GM23338 (cell line): ENCODE results near the gene CFAP65. TPM values are rescaled to one million over a fixed set of nuclear protein-coding genes. Genes with fewer than 3 reads are reported as not detected.

Experiments used
- ATAC-seq: fragments of 200-7000 bp; cut with Tn5 transposase; 3 replicates; pipeline ENCODE4 v1.9.1; 2020
- DNase-seq: peaks from one replicate; pipeline ENCODE4 v3.0.0-alpha.2; 2015; ENCODE audit warnings: low spot score
- H2AFZ ChIP-seq: fragments of 200-600 bp; sonication (generic); 2 replicates; pipeline ENCODE4 v1.8.0; 2016; ENCODE audit warnings: antibody characterized with exemption, mild to moderate bottlenecking, moderate library complexity
- H3F3A ChIP-seq: fragments of 200-600 bp; sonication (generic); replicated peaks from 2 replicates; pipeline ENCODE4 v1.8.0; 2017; ENCODE audit warnings: antibody characterized with exemption, mixed run types, low read depth
- H3K27ac ChIP-seq: fragments of 200-600 bp; sonication (generic); 2 replicates; pipeline ENCODE4 v1.6.1; 2016; ENCODE audit warnings: low read depth
- H3K27me3 ChIP-seq: fragments of 200-600 bp; sonication (generic); 2 replicates; pipeline ENCODE4 v1.8.0; 2016; ENCODE audit warnings: mild to moderate bottlenecking, mixed run types, moderate library complexity; ENCODE audit not compliant: insufficient read depth
- H3K36me3 ChIP-seq: fragments of 200-600 bp; sonication (generic); 2 replicates; pipeline ENCODE4 v1.8.0; 2016; ENCODE audit warnings: mild to moderate bottlenecking; ENCODE audit not compliant: insufficient read depth
- H3K4me1 ChIP-seq: fragments of 200-600 bp; sonication (generic); 2 replicates; pipeline ENCODE4 v1.8.0; 2016; ENCODE audit warnings: mild to moderate bottlenecking, moderate library complexity; ENCODE audit not compliant: insufficient read depth
- H3K4me2 ChIP-seq: fragments of 200-600 bp; sonication (generic); 2 replicates; pipeline ENCODE4 v1.7.1; 2017; ENCODE audit warnings: mixed run types
- H3K4me3 ChIP-seq: fragments of 200-600 bp; sonication (generic); 2 replicates; pipeline ENCODE4 v1.6.1; 2016; ENCODE audit warnings: mixed run types
- H3K79me2 ChIP-seq: fragments of 200-600 bp; sonication (generic); replicated peaks from 2 replicates; pipeline ENCODE4 v1.8.0; 2017; ENCODE audit warnings: mild to moderate bottlenecking; ENCODE audit not compliant: insufficient read depth
- H3K9me2 ChIP-seq: fragments of 200-600 bp; sonication (generic); 2 replicates; pipeline ENCODE4 v1.8.0; 2017; ENCODE audit not compliant: insufficient read depth
- H4K20me1 ChIP-seq: fragments of 200-600 bp; sonication (generic); replicated peaks from 2 replicates; pipeline ENCODE4 v1.8.0; 2017; ENCODE audit warnings: mild to moderate bottlenecking; ENCODE audit not compliant: insufficient read depth
- H3K27ac Mint-ChIP-seq: 2 replicates; pipeline ENCODE4 v1.8.0; 2020; ENCODE audit warnings: inconsistent platforms, mild to moderate bottlenecking, moderate library complexity, mixed read lengths
- H3K27me3 Mint-ChIP-seq: 3 replicates; pipeline ENCODE4 v1.8.0; 2022; ENCODE audit warnings: low read depth, mild to moderate bottlenecking, moderate library complexity, mixed read lengths, inconsistent platforms; ENCODE audit not compliant: insufficient read depth, poor library complexity
- H3K36me3 Mint-ChIP-seq: 3 replicates; pipeline ENCODE4 v1.8.0; 2021; ENCODE audit warnings: low read depth, mild to moderate bottlenecking, inconsistent platforms, moderate library complexity, mixed read lengths
- H3K4me1 Mint-ChIP-seq: 3 replicates; pipeline ENCODE4 v1.8.0; 2020; ENCODE audit warnings: mild to moderate bottlenecking, inconsistent platforms, mixed read lengths
- H3K4me3 Mint-ChIP-seq: 3 replicates; pipeline ENCODE4 v1.8.0; 2021; ENCODE audit warnings: moderate library complexity, mild to moderate bottlenecking, inconsistent platforms, mixed read lengths
- H3K9me3 Mint-ChIP-seq: 3 replicates; pipeline ENCODE4 v1.8.0; 2020; ENCODE audit warnings: moderate library complexity, mild to moderate bottlenecking, inconsistent platforms, mixed read lengths
- CREB1 ChIP-seq: fragments of 250-450 bp; sonication (Bioruptor Pico); IDR thresholded peaks from 2 replicates; pipeline ENCODE4 v1.5.0; 2020; ENCODE audit warnings: low read depth, mild to moderate bottlenecking, moderate library complexity
- CTCF ChIP-seq, 2 experiments: fragments of 200-600 bp in 1 of 2; sonication (generic) in 1 of 2; conservative IDR thresholded peaks; 2 replicates each; pipeline versions ENCODE4 v1.5.1 to v1.6.1; 2016 to 2017; ENCODE audit warnings: antibody characterized with exemption in 2 of 2, low read depth in 2 of 2, mild to moderate bottlenecking in 2 of 2, moderate library complexity in 1 of 2
- EZH2 ChIP-seq: fragments of 200-600 bp; sonication (generic); IDR thresholded peaks from one replicate; pipeline ENCODE4 v1.8.0; 2017; ENCODE audit warnings: antibody characterized with exemption, mild to moderate bottlenecking, low read depth; ENCODE audit not compliant: unreplicated experiment
- EZH2phosphoT487 ChIP-seq: fragments of 200-600 bp; sonication (generic); IDR thresholded peaks from one replicate; pipeline ENCODE4 v1.8.1; 2018; ENCODE audit warnings: antibody characterized with exemption; ENCODE audit not compliant: unreplicated experiment
- POLR2AphosphoS5 ChIP-seq: IDR thresholded peaks from 2 replicates; pipeline ENCODE4 v1.6.1; 2016; ENCODE audit warnings: antibody characterized with exemption, low read depth
- STAT1 ChIP-seq: IDR thresholded peaks from one replicate; pipeline ENCODE4 v1.6.1; 2016; ENCODE audit warnings: antibody characterized with exemption; ENCODE audit not compliant: unreplicated experiment
- ZNF114 ChIP-seq: fragments of 250-450 bp; sonication (Bioruptor Pico); IDR thresholded peaks from 2 replicates; pipeline ENCODE4 v1.5.0; 2020; ENCODE audit warnings: mild to moderate bottlenecking, moderate library complexity
- ZNF331 ChIP-seq: fragments of 250-450 bp; sonication (Bioruptor Pico); IDR thresholded peaks from 2 replicates; pipeline ENCODE4 v1.5.0; 2020; ENCODE audit warnings: low read depth, mild to moderate bottlenecking, moderate library complexity
- polyA plus RNA-seq: library from polyadenylated mRNA; unstranded; fragments of >200 nt; fragmentation: Nextera tagmentation; extraction: Ambion mirVana; gene quantifications from 2 replicates; pipeline ENCODE4 v1.2.1, GENCODE V29; 2016
- total RNA-seq: library from RNA; depleted of rRNA; stranded (reverse); fragments of >200 nt; shearing (Covaris generic); gene quantifications from 2 replicates; pipeline ENCODE4 v1.2.3, GENCODE V29; 2014
- TF ChIP-seq, protein P1 (sequence below): IDR thresholded peaks from one replicate; pipeline ENCODE4 v1.6.1; 2018; ENCODE audit warnings: antibody characterized with exemption; ENCODE audit not compliant: unreplicated experiment

Gene CFAP65
- total and polyA plus RNA-seq, 2 experiments from 2014 or later = 0.38 to 0.74 TPM

GRCh38 chr2:219029829-219030165, 11.5 kb downstream of the CFAP65 start:
- no peaks in the 10 kb centered on the region for H3K36me3 Mint-ChIP-seq
- Histone ChIP-seq H2AFZ (no peak overlapping the region), H3K4me3 (no peak overlapping the region), H4K20me1 (no peaks in the 10 kb centered on the region), H3K4me2 (no peak overlapping the region), H3K79me2 (no peaks in the 10 kb centered on the region), H3K36me3 (no peaks in the 10 kb centered on the region), H3K4me1 (no peaks in the 10 kb centered on the region), H3K27me3 (no peaks in the 10 kb centered on the region), H3K27ac (no peak overlapping the region), H3F3A (no peaks in the 10 kb centered on the region), H3K9me2 (no peaks in the 10 kb centered on the region)
- no peaks in the 10 kb centered on the region; the same call in 2 of the 3 replicates for H3K9me3 Mint-ChIP-seq
- TF ChIP-seq CTCF (conservative IDR thresholded peaks at IDR 0.05; ENCODE audit: low read depth in 2 of 2) (peak; percentile 85 to 97), ZNF114 (CRISPR knock-in tag) (no peak)
- peaks cover 15% of the 10 kb centered on the region for H3K27me3 Mint-ChIP-seq
- ATAC-seq = peak; percentile 94
- H3K4me3 Mint-ChIP-seq = no peak overlapping the region
- no peak overlapping the region for H3K27ac Mint-ChIP-seq
- peak; percentile 90 for DNase-seq
- peaks cover 3% of the 10 kb centered on the region; the same call in 2 of the 3 replicates for H3K4me1 Mint-ChIP-seq

DNA sequence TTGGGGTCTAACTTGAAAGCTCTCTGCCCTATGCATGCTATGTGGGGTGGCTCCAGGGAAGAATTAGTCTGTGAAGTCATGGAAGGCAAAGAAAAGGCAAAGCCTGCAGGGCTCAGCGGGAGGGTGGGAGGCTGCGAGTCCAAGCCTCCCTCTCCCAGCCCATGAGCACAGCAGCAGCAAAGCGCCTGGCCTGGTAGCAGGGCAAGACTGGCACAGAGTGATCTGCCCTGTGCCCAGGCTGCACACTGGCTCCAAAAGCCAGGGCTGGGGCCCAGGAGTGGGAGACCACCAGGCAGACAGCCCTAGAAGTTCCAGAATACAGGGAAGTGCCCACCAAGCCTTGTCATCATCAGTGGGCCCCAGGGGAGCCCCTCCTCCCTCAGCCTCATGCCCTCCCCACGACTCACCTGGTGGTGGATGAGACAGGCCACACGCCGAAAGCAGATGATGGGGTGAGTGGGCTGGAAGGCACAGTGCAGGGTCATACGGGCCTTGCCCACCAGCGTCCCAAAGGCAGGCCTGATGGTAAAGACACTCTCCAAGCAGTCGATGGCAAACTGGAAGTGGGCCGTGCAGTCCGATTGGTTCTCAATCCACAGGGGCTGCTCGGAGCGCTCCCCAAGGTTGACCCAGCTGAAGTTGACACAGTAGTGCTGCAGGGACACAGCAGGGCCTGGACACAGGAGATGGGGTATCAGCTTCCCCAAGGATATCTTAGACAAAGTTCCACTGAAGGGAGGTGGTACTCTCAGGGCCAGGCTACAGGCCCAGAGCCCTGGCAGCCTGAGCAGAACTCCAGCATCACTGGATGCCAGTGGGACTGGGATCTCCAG, 12.1 kb downstream of the CFAP65 start:
- Histone ChIP-seq H3F3A (no peaks in the 10 kb centered on the region), H3K4me3 (no peak overlapping the region), H3K4me1 (no peaks in the 10 kb centered on the region), H3K36me3 (no peaks in the 10 kb centered on the region), H3K27ac (no peak overlapping the region), H3K79me2 (no peaks in the 10 kb centered on the region), H3K4me2 (no peak overlapping the region), H2AFZ (no peak overlapping the region), H3K27me3 (no peaks in the 10 kb centered on the region), H3K9me2 (no peaks in the 10 kb centered on the region), H4K20me1 (no peaks in the 10 kb centered on the region)
- DNase-seq (no peak), ATAC-seq (no peak)
- Mint-ChIP-seq H3K4me3 (no peak overlapping the region), H3K9me3 (no peaks in the 10 kb centered on the region; the same call in 2 of the 3 replicates), H3K36me3 (no peaks in the 10 kb centered on the region), H3K27me3 (peaks cover 15% of the 10 kb centered on the region), H3K27ac (no peak overlapping the region), H3K4me1 (peaks cover 3% of the 10 kb centered on the region; the same call in 2 of the 3 replicates)
- TF ChIP-seq POLR2AphosphoS5 (no peak), CREB1 (no peak), CTCF (conservative IDR thresholded peaks at IDR 0.05; ENCODE audit: low read depth in 2 of 2) (no peak), STAT1 (no peak), EZH2phosphoT487 (no peak), ZNF331 (CRISPR knock-in tag) (no peak), EZH2 (no peak)
- TF ChIP-seq, protein P1, sequence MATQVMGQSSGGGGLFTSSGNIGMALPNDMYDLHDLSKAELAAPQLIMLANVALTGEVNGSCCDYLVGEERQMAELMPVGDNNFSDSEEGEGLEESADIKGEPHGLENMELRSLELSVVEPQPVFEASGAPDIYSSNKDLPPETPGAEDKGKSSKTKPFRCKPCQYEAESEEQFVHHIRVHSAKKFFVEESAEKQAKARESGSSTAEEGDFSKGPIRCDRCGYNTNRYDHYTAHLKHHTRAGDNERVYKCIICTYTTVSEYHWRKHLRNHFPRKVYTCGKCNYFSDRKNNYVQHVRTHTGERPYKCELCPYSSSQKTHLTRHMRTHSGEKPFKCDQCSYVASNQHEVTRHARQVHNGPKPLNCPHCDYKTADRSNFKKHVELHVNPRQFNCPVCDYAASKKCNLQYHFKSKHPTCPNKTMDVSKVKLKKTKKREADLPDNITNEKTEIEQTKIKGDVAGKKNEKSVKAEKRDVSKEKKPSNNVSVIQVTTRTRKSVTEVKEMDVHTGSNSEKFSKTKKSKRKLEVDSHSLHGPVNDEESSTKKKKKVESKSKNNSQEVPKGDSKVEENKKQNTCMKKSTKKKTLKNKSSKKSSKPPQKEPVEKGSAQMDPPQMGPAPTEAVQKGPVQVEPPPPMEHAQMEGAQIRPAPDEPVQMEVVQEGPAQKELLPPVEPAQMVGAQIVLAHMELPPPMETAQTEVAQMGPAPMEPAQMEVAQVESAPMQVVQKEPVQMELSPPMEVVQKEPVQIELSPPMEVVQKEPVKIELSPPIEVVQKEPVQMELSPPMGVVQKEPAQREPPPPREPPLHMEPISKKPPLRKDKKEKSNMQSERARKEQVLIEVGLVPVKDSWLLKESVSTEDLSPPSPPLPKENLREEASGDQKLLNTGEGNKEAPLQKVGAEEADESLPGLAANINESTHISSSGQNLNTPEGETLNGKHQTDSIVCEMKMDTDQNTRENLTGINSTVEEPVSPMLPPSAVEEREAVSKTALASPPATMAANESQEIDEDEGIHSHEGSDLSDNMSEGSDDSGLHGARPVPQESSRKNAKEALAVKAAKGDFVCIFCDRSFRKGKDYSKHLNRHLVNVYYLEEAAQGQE = no peak
